ENCODE measurements around the gene FREM1.

The FREM1 gene

GRCh38 chr9:14868772-14869583 lies 41.2 kb downstream of the FREM1 start:
- no peaks in the 10 kb centered on the region for H3K4me1 ChIP-seq (ENCODE audit: insufficient read depth, low read length, severe bottlenecking)
- no peak overlapping the region for H3K9ac ChIP-seq (ENCODE audit: low read length)
- H3K9me2 ChIP-seq (ENCODE audit: low read depth, low read length), result no peaks in the 10 kb centered on the region
- H4K20me1 ChIP-seq (ENCODE audit: insufficient read depth, low read length), result no peaks in the 10 kb centered on the region
- no peak overlapping the region for H3K4me2 ChIP-seq (ENCODE audit: low read length)
- TF ChIP-seq, protein P1, sequence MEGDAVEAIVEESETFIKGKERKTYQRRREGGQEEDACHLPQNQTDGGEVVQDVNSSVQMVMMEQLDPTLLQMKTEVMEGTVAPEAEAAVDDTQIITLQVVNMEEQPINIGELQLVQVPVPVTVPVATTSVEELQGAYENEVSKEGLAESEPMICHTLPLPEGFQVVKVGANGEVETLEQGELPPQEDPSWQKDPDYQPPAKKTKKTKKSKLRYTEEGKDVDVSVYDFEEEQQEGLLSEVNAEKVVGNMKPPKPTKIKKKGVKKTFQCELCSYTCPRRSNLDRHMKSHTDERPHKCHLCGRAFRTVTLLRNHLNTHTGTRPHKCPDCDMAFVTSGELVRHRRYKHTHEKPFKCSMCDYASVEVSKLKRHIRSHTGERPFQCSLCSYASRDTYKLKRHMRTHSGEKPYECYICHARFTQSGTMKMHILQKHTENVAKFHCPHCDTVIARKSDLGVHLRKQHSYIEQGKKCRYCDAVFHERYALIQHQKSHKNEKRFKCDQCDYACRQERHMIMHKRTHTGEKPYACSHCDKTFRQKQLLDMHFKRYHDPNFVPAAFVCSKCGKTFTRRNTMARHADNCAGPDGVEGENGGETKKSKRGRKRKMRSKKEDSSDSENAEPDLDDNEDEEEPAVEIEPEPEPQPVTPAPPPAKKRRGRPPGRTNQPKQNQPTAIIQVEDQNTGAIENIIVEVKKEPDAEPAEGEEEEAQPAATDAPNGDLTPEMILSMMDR (IDR thresholded peaks at IDR 0.05; ENCODE audit: low read length), result no peak
- TF ChIP-seq EZH2 (IDR thresholded peaks at IDR 0.05; ENCODE audit: borderline replicate concordance, low read length), result no peak
- H3K79me2 ChIP-seq (ENCODE audit: insufficient read depth, low read length), result no peaks in the 10 kb centered on the region
- H3K27ac ChIP-seq (ENCODE audit: low read depth, low read length, poor library complexity, severe bottlenecking), result no peak overlapping the region
- no peaks in the 10 kb centered on the region for H3K9me3 ChIP-seq (ENCODE audit: low read length)
- no peaks in the 10 kb centered on the region for H3K36me3 ChIP-seq (ENCODE audit: insufficient read depth, low read length)
- no peaks in the 10 kb centered on the region for H3F3A ChIP-seq (ENCODE audit: insufficient read depth, low read length)
- H2AFZ ChIP-seq (ENCODE audit: low read length), result no peak overlapping the region
- H3K27me3 ChIP-seq (ENCODE audit: insufficient read depth, low read length), result no peaks in the 10 kb centered on the region
- H3K4me3 ChIP-seq (ENCODE audit: low read depth, low read length, poor library complexity, severe bottlenecking), result no peak overlapping the region

- TF ChIP-seq EZH2 (IDR thresholded peaks at IDR 0.05; ENCODE audit: borderline replicate concordance, low read length), result no peak
- TF ChIP-seq, protein P1 (IDR thresholded peaks at IDR 0.05; ENCODE audit: low read length), result no peak
- Histone ChIP-seq H3K27me3 (ENCODE audit: insufficient read depth, low read length) (no peaks in the 10 kb centered on the region), H3K4me3 (ENCODE audit: low read depth, low read length, poor library complexity, severe bottlenecking) (no peak overlapping the region), H3K4me1 (ENCODE audit: insufficient read depth, low read length, severe bottlenecking) (no peaks in the 10 kb centered on the region), H3F3A (ENCODE audit: insufficient read depth, low read length) (no peaks in the 10 kb centered on the region), H3K27ac (ENCODE audit: low read depth, low read length, poor library complexity, severe bottlenecking) (no peak overlapping the region), H3K9ac (ENCODE audit: low read length) (no peak overlapping the region), H3K9me2 (ENCODE audit: low read depth, low read length) (no peaks in the 10 kb centered on the region), H3K9me3 (ENCODE audit: low read length) (no peaks in the 10 kb centered on the region), H3K4me2 (ENCODE audit: low read length) (no peak overlapping the region), H4K20me1 (ENCODE audit: insufficient read depth, low read length) (no peaks in the 10 kb centered on the region), H3K36me3 (ENCODE audit: insufficient read depth, low read length) (no peaks in the 10 kb centered on the region), H3K79me2 (ENCODE audit: insufficient read depth, low read length) (no peaks in the 10 kb centered on the region), H2AFZ (ENCODE audit: low read length) (no peak overlapping the region)
These were observed 41.8 kb downstream of the FREM1 start for GRCh38 chr9:14868418-14868771.

- H3K9me2 ChIP-seq (ENCODE audit: low read depth, low read length), result no peaks in the 10 kb centered on the region
- no peak overlapping the region for H3K4me2 ChIP-seq (ENCODE audit: low read length)
- H2AFZ ChIP-seq (ENCODE audit: low read length), result no peak overlapping the region
- H3K4me3 ChIP-seq (ENCODE audit: low read depth, low read length, poor library complexity, severe bottlenecking), result no peak overlapping the region
- H3F3A ChIP-seq (ENCODE audit: insufficient read depth, low read length), result no peaks in the 10 kb centered on the region
- H3K9me3 ChIP-seq (ENCODE audit: low read length), result no peaks in the 10 kb centered on the region
- no peaks in the 10 kb centered on the region for H3K79me2 ChIP-seq (ENCODE audit: insufficient read depth, low read length)
- H3K27me3 ChIP-seq (ENCODE audit: insufficient read depth, low read length), result no peaks in the 10 kb centered on the region
- no peaks in the 10 kb centered on the region for H4K20me1 ChIP-seq (ENCODE audit: insufficient read depth, low read length)
- H3K36me3 ChIP-seq (ENCODE audit: insufficient read depth, low read length), result no peaks in the 10 kb centered on the region
- no peak overlapping the region for H3K27ac ChIP-seq (ENCODE audit: low read depth, low read length, poor library complexity, severe bottlenecking)
- no peak overlapping the region for H3K9ac ChIP-seq (ENCODE audit: low read length)
- H3K4me1 ChIP-seq (ENCODE audit: insufficient read depth, low read length, severe bottlenecking), result no peaks in the 10 kb centered on the region
- TF ChIP-seq, protein P1 (IDR thresholded peaks at IDR 0.05; ENCODE audit: low read length), result no peak
- TF ChIP-seq EZH2 (IDR thresholded peaks at IDR 0.05; ENCODE audit: borderline replicate concordance, low read length), result no peak
These were observed 44.0 kb downstream of the FREM1 start for GRCh38 chr9:14866200-14866749.
